NCI-H2196 treated with DMSO at 0.1 percent for 48 hours (cell line): ENCODE measurements around the gene LHFPL3.
"Not testable (repeated sequence)": the region's sequence is repeated elsewhere in the genome, so short reads cannot be mapped to it uniquely, and the experiment has no call there.

Source experiments
- DNase-seq: peaks from one replicate; lab custom pipeline; 2025; ENCODE audit not compliant: unreplicated experiment; lab: John Stamatoyannopoulos, UW

LHFPL3 gene

GRCh38 chr7:104572554-104572953, 244.2 kb downstream of the LHFPL3 start:
- no peak for DNase-seq

GRCh38 chr7:104584620-104585019, 256.2 kb downstream of the LHFPL3 start:
- DNase-seq, result no peak

GRCh38 chr7:104595591-104595990, 267.2 kb downstream of the LHFPL3 start:
- not testable (repeated sequence) for DNase-seq

GRCh38 chr7:104603957-104604356, 275.6 kb downstream of the LHFPL3 start:
- no peak for DNase-seq

- DNase-seq, result no peak
Observed at GRCh38 chr7:104604706-104605105, 276.3 kb downstream of the LHFPL3 start.

- no peak for DNase-seq
Observed at GRCh38 chr7:104621321-104621720, 292.9 kb downstream of the LHFPL3 start.

GRCh38 chr7:104625956-104626355, 297.6 kb downstream of the LHFPL3 start:
- DNase-seq, result no peak

GRCh38 chr7:104627516-104627915, 299.1 kb downstream of the LHFPL3 start:
- no peak for DNase-seq

- DNase-seq, result no peak
Observed at GRCh38 chr7:104628017-104628416, 299.6 kb downstream of the LHFPL3 start.

- no peak for DNase-seq
Observed at GRCh38 chr7:104629408-104629807, 301.0 kb downstream of the LHFPL3 start.

- no peak for DNase-seq
Observed at GRCh38 chr7:104640506-104640905, 312.1 kb downstream of the LHFPL3 start.

- DNase-seq, result no peak
Observed at GRCh38 chr7:104642560-104642959, 314.2 kb downstream of the LHFPL3 start.

- no peak for DNase-seq
Observed at GRCh38 chr7:104643587-104644217, 315.3 kb downstream of the LHFPL3 start.

GRCh38 chr7:104650991-104651640, 322.7 kb downstream of the LHFPL3 start:
- no peak for DNase-seq

GRCh38 chr7:104652434-104652833, 324.0 kb downstream of the LHFPL3 start:
- DNase-seq, result no peak

- DNase-seq, result no peak
Observed at GRCh38 chr7:104652865-104653264, 324.5 kb downstream of the LHFPL3 start.

GRCh38 chr7:104653825-104654401, 325.5 kb downstream of the LHFPL3 start:
- no peak for DNase-seq

- no peak for DNase-seq
Observed at GRCh38 chr7:104655592-104655991, 327.2 kb downstream of the LHFPL3 start.

- DNase-seq, result no peak
Observed at GRCh38 chr7:104656467-104656866, 328.1 kb downstream of the LHFPL3 start.

GRCh38 chr7:104657134-104657533, 328.7 kb downstream of the LHFPL3 start:
- DNase-seq, result no peak

- DNase-seq, result no peak
Observed at GRCh38 chr7:104661575-104661974, 333.2 kb downstream of the LHFPL3 start.

GRCh38 chr7:104664648-104665047, 336.2 kb downstream of the LHFPL3 start:
- no peak for DNase-seq
